Neural progenitor cell (in vitro differentiated cells): ENCODE results near the gene TBC1D26. TPM values are rescaled to one million over a fixed set of nuclear protein-coding genes. Genes with fewer than 3 reads are reported as not detected.
A peak's percentile ranks its signal among the peaks of the same experiment; 100 is the strongest.
"Not testable (repeated sequence)": the region's sequence is repeated elsewhere in the genome, so short reads cannot be mapped to it uniquely, and the experiment has no call there.

Source experiments
- DNase-seq: peaks from one replicate; pipeline ENCODE4 v3.0.0-alpha.2; 2016; ENCODE audit warnings: low spot score
- H2AFZ ChIP-seq: fragments of 200-600 bp; sonication (generic); replicated peaks from 2 replicates; pipeline ENCODE4 v1.6.1; 2016; ENCODE audit warnings: antibody characterized with exemption
- H3F3A ChIP-seq: fragments of 200-600 bp; sonication (generic); 2 replicates; pipeline ENCODE4 v1.6.1; 2016; ENCODE audit warnings: antibody characterized with exemption, low read depth
- H3K27ac ChIP-seq: fragments of 200-600 bp; sonication (generic); 2 replicates; pipeline ENCODE4 v1.5.1; 2016; ENCODE audit warnings: mild to moderate bottlenecking
- H3K27me3 ChIP-seq: fragments of 200-600 bp; sonication (generic); 2 replicates; pipeline ENCODE4 v1.6.1; 2016; ENCODE audit warnings: mild to moderate bottlenecking, moderate library complexity
- H3K36me3 ChIP-seq: fragments of 200-600 bp; sonication (generic); 2 replicates; pipeline ENCODE4 v1.5.1; 2016
- H3K4me1 ChIP-seq: fragments of 200-600 bp; sonication (generic); 2 replicates; pipeline ENCODE4 v1.6.1; 2016; ENCODE audit warnings: mixed run types
- H3K4me2 ChIP-seq: fragments of 200-600 bp; sonication (generic); 2 replicates; pipeline ENCODE4 v1.6.1; 2016
- H3K4me3 ChIP-seq: fragments of 200-600 bp; sonication (generic); 2 replicates; pipeline ENCODE4 v1.5.1; 2016
- H3K79me2 ChIP-seq: fragments of 200-600 bp; sonication (generic); 2 replicates; pipeline ENCODE4 v1.6.1; 2016; ENCODE audit warnings: low read depth
- H3K9ac ChIP-seq: fragments of 200-600 bp; sonication (generic); 2 replicates; pipeline ENCODE4 v1.6.1; 2016
- H3K9me3 ChIP-seq: fragments of 200-600 bp; sonication (generic); 2 replicates; pipeline ENCODE4 v1.5.1; 2016; ENCODE audit warnings: low read depth
- H4K20me1 ChIP-seq: fragments of 200-600 bp; sonication (generic); 2 replicates; pipeline ENCODE4 v1.6.1; 2016; ENCODE audit warnings: low read depth
- H3K27ac Mint-ChIP-seq: 3 replicates; pipeline ENCODE4 v1.8.0; 2021; ENCODE audit warnings: mixed read lengths
- H3K27me3 Mint-ChIP-seq: 2 replicates; pipeline ENCODE4 v1.8.0; 2022; ENCODE audit warnings: low read depth, mild to moderate bottlenecking, inconsistent platforms, moderate library complexity, mixed read lengths; ENCODE audit not compliant: insufficient read depth
- H3K36me3 Mint-ChIP-seq: 3 replicates; pipeline ENCODE4 v1.8.0; 2021; ENCODE audit warnings: mixed read lengths
- H3K4me1 Mint-ChIP-seq: 3 replicates; pipeline ENCODE4 v1.8.0; 2021; ENCODE audit warnings: mixed read lengths
- H3K4me3 Mint-ChIP-seq: 3 replicates; pipeline ENCODE4 v1.8.0; 2021; ENCODE audit warnings: mild to moderate bottlenecking, moderate library complexity, mixed read lengths
- H3K9me3 Mint-ChIP-seq: 3 replicates; pipeline ENCODE4 v1.8.0; 2020; ENCODE audit warnings: mixed read lengths
- CTCF ChIP-seq: fragments of 200-600 bp; sonication (generic); IDR thresholded peaks from 2 replicates; pipeline ENCODE4 v1.5.1; 2017; ENCODE audit warnings: antibody characterized with exemption, mild to moderate bottlenecking
- EZH2 ChIP-seq: fragments of 200-600 bp; sonication (generic); IDR thresholded peaks from 2 replicates; pipeline ENCODE4 v1.6.1; 2017; ENCODE audit warnings: antibody characterized with exemption, mild to moderate bottlenecking, moderate library complexity
- EZH2phosphoT487 ChIP-seq: fragments of 200-600 bp; sonication (generic); IDR thresholded peaks from 2 replicates; pipeline ENCODE4 v1.6.1; 2017; ENCODE audit warnings: antibody characterized with exemption
- total RNA-seq: library from RNA; depleted of rRNA; stranded (reverse); fragments of >200 nt; gene quantifications from 2 replicates; pipeline ENCODE4 v1.2.3, GENCODE V29; 2015; ENCODE audit warnings: low replicate concordance

The TBC1D26 gene
- total RNA-seq, 1 donor from 2014 or later, result 0.58 TPM

- Histone ChIP-seq H2AFZ (no peak overlapping the region), H3K9me3 (no peaks in the 10 kb centered on the region), H3K79me2 (no peaks in the 10 kb centered on the region), H3K4me2 (no peak overlapping the region), H3K9ac (no peak overlapping the region), H3F3A (no peaks in the 10 kb centered on the region), H3K27me3 (no peaks in the 10 kb centered on the region), H4K20me1 (no peaks in the 10 kb centered on the region), H3K4me1 (no peaks in the 10 kb centered on the region), H3K36me3 (no peaks in the 10 kb centered on the region), H3K4me3 (no peak overlapping the region), H3K27ac (no peak overlapping the region)
- peaks cover 3% of the 10 kb centered on the region for H3K36me3 Mint-ChIP-seq
- peaks cover 30% of the 10 kb centered on the region for H3K9me3 Mint-ChIP-seq
- no peak overlapping the region for H3K4me3 Mint-ChIP-seq
- TF ChIP-seq CTCF (no peak), EZH2phosphoT487 (no peak), EZH2 (no peak)
- no peaks in the 10 kb centered on the region for H3K4me1 Mint-ChIP-seq
- no peak overlapping the region for H3K27ac Mint-ChIP-seq
- H3K27me3 Mint-ChIP-seq, result no peaks in the 10 kb centered on the region
- no peak for DNase-seq
Observed at GRCh38 chr17:15780188-15780587, 48.1 kb downstream of the TBC1D26 start.

- no peak for DNase-seq
- Histone ChIP-seq H4K20me1 (no peaks in the 10 kb centered on the region), H3K79me2 (no peaks in the 10 kb centered on the region), H3K4me2 (no peak overlapping the region), H3K27ac (no peak overlapping the region), H3K9ac (no peak overlapping the region), H3K4me1 (no peaks in the 10 kb centered on the region), H3K9me3 (no peaks in the 10 kb centered on the region), H3K27me3 (no peaks in the 10 kb centered on the region), H2AFZ (no peak overlapping the region), H3K4me3 (no peak overlapping the region), H3F3A (no peaks in the 10 kb centered on the region), H3K36me3 (no peaks in the 10 kb centered on the region)
- Mint-ChIP-seq H3K27me3 (no peaks in the 10 kb centered on the region), H3K27ac (no peak overlapping the region), H3K4me1 (peaks cover 4% of the 10 kb centered on the region), H3K4me3 (no peak overlapping the region), H3K36me3 (peaks cover 3% of the 10 kb centered on the region), H3K9me3 (peaks cover 15% of the 10 kb centered on the region)
- TF ChIP-seq EZH2phosphoT487 (no peak), EZH2 (no peak), CTCF (no peak)
Observed at GRCh38 chr17:15782866-15783265, 50.8 kb downstream of the TBC1D26 start.

- H2AFZ ChIP-seq, result no peak overlapping the region
- H3K4me1 Mint-ChIP-seq, result peaks cover 4% of the 10 kb centered on the region
- no peak for TF ChIP-seq EZH2phosphoT487
- no peak for TF ChIP-seq CTCF
- no peak for TF ChIP-seq EZH2
- H3K36me3 ChIP-seq, result no peaks in the 10 kb centered on the region
- peaks cover 12% of the 10 kb centered on the region for H3K9me3 Mint-ChIP-seq
- no peaks in the 10 kb centered on the region for H3K4me1 ChIP-seq
- no peaks in the 10 kb centered on the region for H4K20me1 ChIP-seq
- H3K4me3 Mint-ChIP-seq, result no peak overlapping the region
- H3K36me3 Mint-ChIP-seq, result peaks cover 3% of the 10 kb centered on the region
- no peak overlapping the region for H3K27ac Mint-ChIP-seq
- no peaks in the 10 kb centered on the region for H3K79me2 ChIP-seq
- no peaks in the 10 kb centered on the region for H3K9me3 ChIP-seq
- no peak overlapping the region for H3K4me2 ChIP-seq
- no peak for DNase-seq
- H3K27ac ChIP-seq, result no peak overlapping the region
- no peaks in the 10 kb centered on the region for H3K27me3 ChIP-seq
- H3K27me3 Mint-ChIP-seq, result no peaks in the 10 kb centered on the region
- no peak overlapping the region for H3K9ac ChIP-seq
- no peaks in the 10 kb centered on the region for H3F3A ChIP-seq
- H3K4me3 ChIP-seq, result no peak overlapping the region
Observed at GRCh38 chr17:15783461-15783860, 51.4 kb downstream of the TBC1D26 start.

- not testable (repeated sequence) for H3K27ac Mint-ChIP-seq, H3K4me1 Mint-ChIP-seq, H3K4me1 ChIP-seq, H3K36me3 Mint-ChIP-seq, H3K27ac ChIP-seq, H3K4me3 Mint-ChIP-seq, H3K9ac ChIP-seq, H3F3A ChIP-seq, H3K9me3 ChIP-seq, H3K4me2 ChIP-seq, H3K79me2 ChIP-seq, DNase-seq, H3K27me3 ChIP-seq, H2AFZ ChIP-seq, H3K4me3 ChIP-seq, H3K36me3 ChIP-seq, H3K27me3 Mint-ChIP-seq, H4K20me1 ChIP-seq
- peaks cover 11% of the 10 kb centered on the region for H3K9me3 Mint-ChIP-seq
Observed at GRCh38 chr17:15784351-15784750, 52.3 kb downstream of the TBC1D26 start.

- H3K4me2 ChIP-seq, H3F3A ChIP-seq, H3K9ac ChIP-seq, H3K4me3 ChIP-seq, H3K27me3 ChIP-seq, H3K27ac ChIP-seq, H2AFZ ChIP-seq, H3K27ac Mint-ChIP-seq, H3K4me1 Mint-ChIP-seq, DNase-seq, H3K9me3 ChIP-seq, H3K9me3 Mint-ChIP-seq, H4K20me1 ChIP-seq, H3K27me3 Mint-ChIP-seq, H3K79me2 ChIP-seq, H3K36me3 Mint-ChIP-seq, H3K36me3 ChIP-seq, H3K4me1 ChIP-seq: not testable (repeated sequence)
- H3K4me3 Mint-ChIP-seq, result peak overlapping the region; percentile 64
Observed at GRCh38 chr17:15787363-15788075, 55.4 kb downstream of the TBC1D26 start.

- not testable (repeated sequence) for H3K4me2 ChIP-seq, H3K36me3 Mint-ChIP-seq, H3K4me1 ChIP-seq, H3K36me3 ChIP-seq, H3K27ac Mint-ChIP-seq, H3K9me3 Mint-ChIP-seq, H3F3A ChIP-seq, H3K79me2 ChIP-seq, H4K20me1 ChIP-seq, H3K27ac ChIP-seq, DNase-seq, H3K4me3 Mint-ChIP-seq, H3K4me3 ChIP-seq, H3K27me3 ChIP-seq, H2AFZ ChIP-seq, H3K4me1 Mint-ChIP-seq, H3K27me3 Mint-ChIP-seq, H3K9ac ChIP-seq, H3K9me3 ChIP-seq
Observed at GRCh38 chr17:15788365-15788764, 56.3 kb downstream of the TBC1D26 start.
